HG02852 (cell line): ENCODE results near the gene LBX2.
"Not testable (repeated sequence)": the region's sequence is repeated elsewhere in the genome, so short reads cannot be mapped to it uniquely, and the experiment has no call there.

Source experiments
- ATAC-seq: cut with Tn5 transposase; IDR thresholded peaks from one replicate; pipeline ENCODE4 v1.9.1; 2021; ENCODE audit warnings: mild to moderate bottlenecking, moderate library complexity; ENCODE audit not compliant: unreplicated experiment

The LBX2 gene

GRCh38 chr2:74459503-74460118, 39.8 kb downstream of the LBX2 start:
- not testable (repeated sequence) for ATAC-seq

GRCh38 chr2:74458938-74459363, 40.5 kb downstream of the LBX2 start:
- ATAC-seq = no peak

- peak; percentile 83 for ATAC-seq
These were observed 41.1 kb downstream of the LBX2 start, which contains the start of gene WBP1 for GRCh38 chr2:74458132-74458937. TSS of gene WBP1 (plus strand) at chr2:74458438. CDS start at chr2:74458603, 165 bp downstream.

GRCh38 chr2:74457549-74458131, 41.8 kb downstream of the LBX2 start:
- ATAC-seq = peak; percentile 28

GRCh38 chr2:74457129-74457548, 42.3 kb downstream of the LBX2 start:
- no peak for ATAC-seq

GRCh38 chr2:74454654-74455511, 44.5 kb downstream of the LBX2 start, which contains the start of gene INO80B:
TSS of gene INO80B (plus strand) at chr2:74455087. CDS start at chr2:74455117, 30 bp downstream.
- peak; percentile 40 for ATAC-seq

- ATAC-seq = no peak
These were observed 48.7 kb downstream of the LBX2 start for GRCh38 chr2:74450570-74451190.

- ATAC-seq = no peak
These were observed 50.6 kb downstream of the LBX2 start for GRCh38 chr2:74448771-74449170.
